ENCODE measurements around the gene PRELID2. TPM values are rescaled to one million over a fixed set of nuclear protein-coding genes. Genes with fewer than 3 reads are reported as not detected.
"Not testable (repeated sequence)": the region's sequence is repeated elsewhere in the genome, so short reads cannot be mapped to it uniquely, and the experiment has no call there.

Gene PRELID2
- polyA plus RNA-seq = 1 to 10 TPM; 3.0 to 9.4 (median 6.9) TPM

- WGBS, 3 donors = 0 to 1% (median 1%) methylated on average over 61 to 71 of the region's 71 CpGs
- no peak within 1 kb of the TSS for H3K27ac ChIP-seq (ENCODE audit: low read depth, low read length)
Measured at GRCh38 chr5:145834917-145835847, at the start of gene PRELID2. Gene PRELID2, minus strand, starts transcription at chr5:145835342. Its CDS starts 91 bp downstream, at chr5:145835251.

- no peak overlapping the region for H3K27ac ChIP-seq (ENCODE audit: low read depth, low read length)
- WGBS, 3 donors = 88 to 98% (median 96%) methylated on average over 2 of the region's 2 CpGs
Measured at GRCh38 chr5:145874765-145875164, 39.6 kb upstream of the PRELID2 start.

- 72 to 96% (median 85%) methylated on average over 3 of the region's 3 CpGs for WGBS, 3 donors
- no peak within 1 kb of the TSS for H3K27ac ChIP-seq (ENCODE audit: low read depth, low read length)
Measured at GRCh38 chr5:145872914-145873313, 37.8 kb upstream of the PRELID2 start, which contains the start of gene GRXCR2. Gene GRXCR2, minus strand, starts transcription at chr5:145873014. Its CDS starts 46 bp downstream, at chr5:145872968.

- WGBS, 3 donors = 74 to 83% (median 82%) methylated on average over 8 of the region's 8 CpGs
Measured at GRCh38 chr5:145872486-145872885, 37.3 kb upstream of the PRELID2 start.

GRCh38 chr5:145869753-145870152 is 34.6 kb upstream of the PRELID2 start:
- WGBS, 3 donors = 67 to 92% (median 87%) methylated on average over 4 of the region's 4 CpGs
- no peak overlapping the region for H3K27ac ChIP-seq (ENCODE audit: low read depth, low read length)

More at GRCh38 chr5:145872486-145872885, 37.3 kb upstream of the PRELID2 start:
- H3K27ac ChIP-seq (ENCODE audit: low read depth, low read length) = no peak overlapping the region

GRCh38 chr5:145867806-145868205 is 32.7 kb upstream of the PRELID2 start:
- WGBS, 3 donors = 38 to 57% (median 43%) methylated on average over 1 of the region's 1 CpG
- no peak overlapping the region for H3K27ac ChIP-seq (ENCODE audit: low read depth, low read length)

GRCh38 chr5:145864432-145864831 is 29.3 kb upstream of the PRELID2 start:
- not testable (repeated sequence) for H3K27ac ChIP-seq (ENCODE audit: low read depth, low read length)
- WGBS, 3 donors = 81 to 92% (median 83%) methylated on average over 2 of the region's 2 CpGs

- H3K27ac ChIP-seq (ENCODE audit: low read depth, low read length) = no peak overlapping the region
- WGBS, 3 donors = 75 to 89% (median 85%) methylated on average over 3 of the region's 3 CpGs
Measured at GRCh38 chr5:145863003-145863402, 27.9 kb upstream of the PRELID2 start.

GRCh38 chr5:145859897-145860296 is 24.8 kb upstream of the PRELID2 start:
- no peak overlapping the region for H3K27ac ChIP-seq (ENCODE audit: low read depth, low read length)
- WGBS, 3 donors = 76 to 88% (median 87%) methylated on average over 3 of the region's 3 CpGs

GRCh38 chr5:145859453-145859852 is 24.3 kb upstream of the PRELID2 start:
- WGBS, 3 donors = 79 to 88% (median 83%) methylated on average over 6 of the region's 6 CpGs
- no peak overlapping the region for H3K27ac ChIP-seq (ENCODE audit: low read depth, low read length)

- WGBS, 3 donors = 52 to 76% (median 61%) methylated on average over 4 of the region's 4 CpGs
- no peak overlapping the region for H3K27ac ChIP-seq (ENCODE audit: low read depth, low read length)
Measured at GRCh38 chr5:145858959-145859358, 23.8 kb upstream of the PRELID2 start.

- 7 to 30% (median 10%) methylated on average over 24 to 25 of the region's 25 CpGs for WGBS, 3 donors
- H3K27ac ChIP-seq (ENCODE audit: low read depth, low read length) = no peak overlapping the region
Measured at GRCh38 chr5:145856285-145856818, 21.2 kb upstream of the PRELID2 start.

- H3K27ac ChIP-seq (ENCODE audit: low read depth, low read length) = no peak overlapping the region
- 62 to 72% (median 64%) methylated on average over 4 of the region's 4 CpGs for WGBS, 3 donors
Measured at GRCh38 chr5:145855763-145856267, 20.7 kb upstream of the PRELID2 start.

GRCh38 chr5:145854651-145855258 is 19.6 kb upstream of the PRELID2 start:
- no peak overlapping the region for H3K27ac ChIP-seq (ENCODE audit: low read depth, low read length)
- 58 to 89% (median 82%) methylated on average over 2 of the region's 2 CpGs for WGBS, 3 donors

GRCh38 chr5:145853781-145854376 is 18.7 kb upstream of the PRELID2 start:
- 95 to 99% (median 98%) methylated on average over 3 of the region's 3 CpGs for WGBS, 3 donors
- H3K27ac ChIP-seq (ENCODE audit: low read depth, low read length) = no peak overlapping the region

- no peak overlapping the region for H3K27ac ChIP-seq (ENCODE audit: low read depth, low read length)
- WGBS, 3 donors = 78 to 90% (median 79%) methylated on average over 3 of the region's 3 CpGs
Measured at GRCh38 chr5:145852990-145853389, 17.8 kb upstream of the PRELID2 start.

- no peak overlapping the region for H3K27ac ChIP-seq (ENCODE audit: low read depth, low read length)
- WGBS, 3 donors = 82 to 94% (median 93%) methylated on average over 1 of the region's 1 CpG
Measured at GRCh38 chr5:145848854-145849253, 13.7 kb upstream of the PRELID2 start.

Data from adipose tissue (tissue), 3 donors.